ENCODE results near the gene OR4C12. TPM values are rescaled to one million over a fixed set of nuclear protein-coding genes. Genes with fewer than 3 reads are reported as not detected.

The OR4C12 gene
- not detected for total RNA-seq

DNA sequence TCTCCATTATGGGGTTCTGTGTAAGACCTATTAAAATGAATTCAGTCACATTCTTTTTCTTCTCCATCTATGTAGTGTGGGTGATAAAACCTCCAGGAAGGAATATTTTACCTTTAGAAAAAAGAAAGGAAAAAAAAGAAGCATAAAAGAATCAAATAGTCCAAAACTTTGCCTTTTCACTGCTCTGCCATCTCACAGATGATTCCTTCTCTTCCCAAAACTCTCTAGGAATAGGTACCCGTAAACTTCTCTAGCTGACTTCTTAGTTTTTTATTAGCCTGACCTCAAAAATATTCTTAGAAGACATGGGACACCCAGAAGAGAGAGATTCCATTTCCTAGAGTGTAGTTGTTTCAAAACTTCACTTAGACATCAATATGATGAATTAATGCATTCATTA lies at the start of gene OR4C12:
OR4C12 (minus strand) TSS at position 101 of the 400 bp plus-strand sequence; CDS start at position 67, 34 bp downstream.

DNA sequence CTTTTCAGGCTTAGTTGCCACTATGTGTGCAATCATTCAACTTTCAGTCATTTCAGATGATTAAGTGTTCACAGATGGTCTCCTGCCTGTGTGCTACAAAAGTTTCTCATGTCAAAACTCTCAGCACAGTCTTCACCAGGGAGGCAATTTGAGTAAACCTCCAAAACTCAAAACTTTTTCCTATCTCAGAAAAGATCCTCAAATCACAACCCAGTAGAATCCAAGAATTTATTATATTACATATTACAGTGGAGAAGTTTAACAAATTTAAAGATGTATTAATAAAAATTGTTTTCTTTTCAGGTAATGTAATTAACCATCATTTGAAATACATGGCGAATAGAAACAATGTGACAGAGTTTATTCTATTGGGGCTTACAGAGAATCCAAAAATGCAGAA lies 30.2 kb downstream of the OR4C12 start, which contains the start of gene OR4C13:
OR4C13 (plus strand) TSS at position 301 of the 400 bp plus-strand sequence; CDS start at position 333, 32 bp downstream.

Other genes starting within 250 kb of the OR4C12 start
- gene OR4C13, start 30.1 kb downstream of the OR4C12 start, total RNA-seq: not detected
- not detected for gene OR4C45, start 50.3 kb upstream of the OR4C12 start, total RNA-seq